Stimulated activated CD8-positive, alpha-beta memory T cell treated with anti-CD3 and anti-CD28 coated beads, Interleukin-7, amount 100 ng/mL, for 48 hours (primary cell): Measurements from ENCODE around the gene STEAP2.

Experiments used
- DNase-seq, 2 donors: peaks; one replicate each; pipeline ENCODE4 v3.0.0-alpha.2; 2020; ENCODE audit warnings: low read depth in 1 of 2; ENCODE audit errors: extremely low read depth in 1 of 2

The STEAP2 gene

GRCh38 chr7:90267263-90267858 is 55.8 kb downstream of the STEAP2 start:
- DNase-seq: no peak

GRCh38 chr7:90269163-90269562 is 57.6 kb downstream of the STEAP2 start:
- DNase-seq: no peak

GRCh38 chr7:90270431-90271178 is 59.1 kb downstream of the STEAP2 start:
- DNase-seq: no peak

GRCh38 chr7:90271753-90272152 is 60.2 kb downstream of the STEAP2 start:
- no peak for DNase-seq

GRCh38 chr7:90272242-90272641 is 60.7 kb downstream of the STEAP2 start:
- no peak for DNase-seq

GRCh38 chr7:90274161-90274560 is 62.6 kb downstream of the STEAP2 start:
- no peak for DNase-seq

- no peak for DNase-seq
Observed at GRCh38 chr7:90276033-90276728, 64.6 kb downstream of the STEAP2 start.
